RWPE2 (cell line): ENCODE results near the gene PGBD5.

Experiments
- ATAC-seq: fragments of 200-7000 bp; cut with Tn5 transposase; 3 replicates; pipeline ENCODE4 v1.9.1; 2021; ENCODE audit warnings: low read depth
- DNase-seq: peaks from one replicate; pipeline ENCODE4 v3.0.0-alpha.2; 2020; ENCODE audit warnings: low spot score
- H3K27ac ChIP-seq: fragments of 450-650 bp; 2 replicates; pipeline ENCODE4 v1.5.1; 2017; ENCODE audit warnings: mild to moderate bottlenecking; ENCODE audit not compliant: poor library complexity, severe bottlenecking
- H3K27me3 ChIP-seq: fragments of 250-450 bp; sonication (Bioruptor Pico); 2 replicates; pipeline ENCODE4 v1.5.1; 2021; ENCODE audit warnings: mild to moderate bottlenecking, moderate library complexity; ENCODE audit not compliant: insufficient read depth, poor library complexity, severe bottlenecking
- H3K36me3 ChIP-seq: fragments of 250-450 bp; sonication (Bioruptor Pico); 2 replicates; pipeline ENCODE4 v1.5.1; 2020; ENCODE audit warnings: low read depth, mild to moderate bottlenecking, moderate library complexity
- H3K4me1 ChIP-seq: fragments of 250-450 bp; sonication (Bioruptor Pico); 2 replicates; pipeline ENCODE4 v1.5.1; 2021; ENCODE audit warnings: mild to moderate bottlenecking, moderate library complexity; ENCODE audit not compliant: insufficient read depth, poor library complexity, severe bottlenecking
- H3K4me3 ChIP-seq: fragments of 250-450 bp; sonication (Bioruptor Pico); 2 replicates; pipeline ENCODE4 v1.5.1; 2021; ENCODE audit warnings: mild to moderate bottlenecking, moderate library complexity; ENCODE audit not compliant: severe bottlenecking
- H3K9me3 ChIP-seq: fragments of 250-450 bp; sonication (Bioruptor Pico); 2 replicates; pipeline ENCODE4 v1.5.1; 2021; ENCODE audit warnings: mild to moderate bottlenecking, moderate library complexity; ENCODE audit not compliant: severe bottlenecking
- CTCF ChIP-seq: fragments of 450-650 bp; IDR thresholded peaks from one replicate; pipeline ENCODE4 v1.5.1; 2017; ENCODE audit warnings: mild to moderate bottlenecking, moderate library complexity; ENCODE audit not compliant: poor library complexity, severe bottlenecking

PGBD5 gene

DNA sequence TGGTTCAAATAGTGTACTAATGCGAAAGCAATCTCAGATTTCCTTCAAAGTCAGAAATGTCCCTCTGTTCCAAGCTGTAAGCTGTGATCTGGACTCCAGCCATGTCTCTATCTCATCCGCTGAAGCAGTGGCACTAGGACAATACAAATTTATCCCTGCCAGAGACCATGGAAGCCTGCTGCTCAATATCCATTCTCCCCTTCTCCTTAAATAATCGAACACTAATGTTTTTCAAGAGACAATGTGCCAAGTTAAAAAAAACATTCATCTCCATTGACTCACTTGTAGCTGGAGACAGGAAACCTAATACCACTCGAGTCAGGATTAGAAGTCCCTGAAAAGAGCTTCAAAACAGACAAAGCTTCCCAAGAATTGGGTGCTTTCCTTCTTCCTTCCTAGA lies 38.5 kb upstream of the PGBD5 start:
- H3K36me3 ChIP-seq, result no peaks in the 10 kb centered on the region
- no peak overlapping the region for H3K27ac ChIP-seq
- H3K27me3 ChIP-seq, result no peaks in the 10 kb centered on the region
- H3K9me3 ChIP-seq, result no peaks in the 10 kb centered on the region
- ATAC-seq (no peak), DNase-seq (no peak)
- TF ChIP-seq CTCF, result no peak
- H3K4me3 ChIP-seq, result no peak overlapping the region
- peaks cover 3% of the 10 kb centered on the region for H3K4me1 ChIP-seq

- Histone ChIP-seq H3K9me3 (no peaks in the 10 kb centered on the region), H3K4me1 (peaks cover 10% of the 10 kb centered on the region), H3K36me3 (no peaks in the 10 kb centered on the region), H3K27me3 (no peaks in the 10 kb centered on the region), H3K4me3 (no peak overlapping the region), H3K27ac (no peak overlapping the region)
- no peak for TF ChIP-seq CTCF
- ATAC-seq (no peak), DNase-seq (no peak)
These were observed 37.6 kb upstream of the PGBD5 start for GRCh38 chr1:230463760-230464159.

DNA sequence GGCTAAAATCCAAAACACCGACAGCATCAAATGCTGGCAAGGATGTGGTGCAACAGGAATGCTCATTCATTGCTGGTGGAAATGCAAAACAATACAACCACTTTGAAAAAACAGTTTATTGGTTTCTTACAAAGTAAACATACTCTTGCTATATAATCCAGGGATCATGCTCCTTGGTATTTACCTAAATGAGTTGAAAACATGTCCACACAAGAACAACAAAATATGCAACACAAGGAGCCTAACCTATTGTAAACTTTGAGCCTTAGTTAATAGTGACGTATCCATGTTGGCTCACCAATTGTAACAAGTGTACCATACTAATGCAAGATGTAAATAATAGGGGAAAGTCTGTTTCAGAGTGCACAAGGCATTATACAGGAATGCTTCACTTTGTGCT lies 37.2 kb upstream of the PGBD5 start:
- Histone ChIP-seq H3K27ac (no peak overlapping the region), H3K9me3 (no peaks in the 10 kb centered on the region), H3K4me1 (peaks cover 14% of the 10 kb centered on the region), H3K4me3 (no peak overlapping the region), H3K36me3 (no peaks in the 10 kb centered on the region), H3K27me3 (no peaks in the 10 kb centered on the region)
- no peak for TF ChIP-seq CTCF
- DNase-seq, result no peak
- no peak for ATAC-seq

DNA sequence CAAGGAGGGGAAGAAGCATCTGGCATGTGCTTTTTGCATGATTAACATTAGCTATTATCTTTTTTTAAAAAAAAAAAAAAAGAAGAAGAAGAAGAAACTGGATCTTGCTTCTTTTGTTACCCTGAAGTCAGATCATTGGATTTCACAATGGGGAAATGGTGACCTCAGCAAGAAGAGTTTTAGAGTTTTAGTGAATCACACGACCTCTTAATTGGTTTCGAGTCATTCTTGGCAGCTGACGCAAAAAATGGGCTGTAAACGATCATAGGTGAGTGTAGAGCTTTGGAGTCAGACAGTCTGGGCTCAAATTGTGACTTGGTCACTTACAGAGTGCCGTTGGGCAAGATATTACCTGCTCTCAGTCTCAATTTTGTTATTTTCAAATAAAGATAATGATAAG lies 33.3 kb upstream of the PGBD5 start:
- no peak for TF ChIP-seq CTCF
- Histone ChIP-seq H3K4me3 (no peak overlapping the region), H3K36me3 (no peaks in the 10 kb centered on the region), H3K9me3 (no peaks in the 10 kb centered on the region), H3K27ac (peak overlapping the region; percentile 33), H3K4me1 (peaks cover 17% of the 10 kb centered on the region), H3K27me3 (no peaks in the 10 kb centered on the region)
- ATAC-seq (peak; percentile 74), DNase-seq (no peak)

GRCh38 chr1:230458509-230458908 lies 32.4 kb upstream of the PGBD5 start:
- peak overlapping the region; percentile 33 for H3K27ac ChIP-seq
- TF ChIP-seq CTCF, result no peak
- peaks cover 17% of the 10 kb centered on the region for H3K4me1 ChIP-seq
- DNase-seq (no peak), ATAC-seq (peak; percentile 44; the same call in 1 of the 3 replicates)
- H3K9me3 ChIP-seq, result no peaks in the 10 kb centered on the region
- no peaks in the 10 kb centered on the region for H3K36me3 ChIP-seq
- H3K27me3 ChIP-seq, result no peaks in the 10 kb centered on the region
- H3K4me3 ChIP-seq, result no peak overlapping the region
